ENCODE measurements around the gene LGALS3BP.

LGALS3BP gene

GRCh38 chr17:78981010-78981888, 1.5 kb upstream of the LGALS3BP start:
- DNase-seq (ENCODE audit: low read depth) = no peak

GRCh38 chr17:78980624-78980972, 875 bp upstream of the LGALS3BP start:
- DNase-seq (ENCODE audit: low read depth) = no peak

GRCh38 chr17:78977997-78978973, 1.4 kb downstream of the LGALS3BP start:
- DNase-seq (ENCODE audit: low read depth) = no peak

GRCh38 chr17:78977681-78977943, 2.1 kb downstream of the LGALS3BP start:
- DNase-seq (ENCODE audit: low read depth) = no peak

- no peak for DNase-seq (ENCODE audit: low read depth)
These were observed 2.6 kb downstream of the LGALS3BP start for GRCh38 chr17:78976907-78977680.

- DNase-seq (ENCODE audit: low read depth) = no peak
These were observed 4.8 kb downstream of the LGALS3BP start for GRCh38 chr17:78974635-78975591.

GRCh38 chr17:78973792-78974520, 5.8 kb downstream of the LGALS3BP start:
- no peak for DNase-seq (ENCODE audit: low read depth)

- no peak for DNase-seq (ENCODE audit: low read depth)
These were observed 6.5 kb downstream of the LGALS3BP start for GRCh38 chr17:78973196-78973595.

- DNase-seq (ENCODE audit: low read depth) = no peak
These were observed 7.1 kb downstream of the LGALS3BP start for GRCh38 chr17:78972507-78973105.

GRCh38 chr17:78971756-78972506, 7.8 kb downstream of the LGALS3BP start:
- DNase-seq (ENCODE audit: low read depth) = no peak

- peak; percentile 59 for DNase-seq (ENCODE audit: low read depth)
These were observed 8.6 kb downstream of the LGALS3BP start for GRCh38 chr17:78970834-78971755.

GRCh38 chr17:78969865-78970264, 9.9 kb downstream of the LGALS3BP start:
- no peak for DNase-seq (ENCODE audit: low read depth)

- no peak for DNase-seq (ENCODE audit: low read depth)
These were observed 11.9 kb downstream of the LGALS3BP start for GRCh38 chr17:78967782-78968362.

GRCh38 chr17:78966910-78967600, 12.7 kb downstream of the LGALS3BP start:
- DNase-seq (ENCODE audit: low read depth) = no peak

- DNase-seq (ENCODE audit: low read depth) = no peak
These were observed 13.5 kb downstream of the LGALS3BP start for GRCh38 chr17:78966123-78966813.

GRCh38 chr17:78965491-78965924, 14.2 kb downstream of the LGALS3BP start:
- no peak for DNase-seq (ENCODE audit: low read depth)

GRCh38 chr17:78963378-78963777, 16.3 kb downstream of the LGALS3BP start:
- no peak for DNase-seq (ENCODE audit: low read depth)
